HepG2 (cell line): ENCODE results near the gene BCAN.

ENCODE experiments used
- CHD2 ChIP-seq: IDR thresholded peaks from 2 replicates; pipeline ENCODE4 v1.6.1; 2011; ENCODE audit warnings: low read depth, low read length, improper control_type of control experiment
- CTCF ChIP-seq: sonication (generic); formaldehyde crosslinking; IDR thresholded peaks from 2 replicates; pipeline ENCODE4 v1.5.0; 2020; ENCODE audit warnings: mild to moderate bottlenecking, missing genetic modification reagents, moderate library complexity
- FOXJ3 ChIP-seq: sonication (generic); formaldehyde crosslinking; IDR thresholded peaks from 2 replicates; pipeline ENCODE4 v1.4.0; 2020; ENCODE audit warnings: missing genetic modification reagents, mild to moderate bottlenecking, borderline replicate concordance
- GPN1 ChIP-seq: sonication (generic); formaldehyde crosslinking; IDR thresholded peaks from 2 replicates; pipeline ENCODE4 v1.5.1; 2020; ENCODE audit warnings: missing genetic modification reagents, borderline replicate concordance
- GTF2F1 ChIP-seq: fragments of 150-350 bp; IDR thresholded peaks from 2 replicates; pipeline ENCODE4 v1.6.1; 2014; ENCODE audit warnings: low read length
- GZF1 ChIP-seq: sonication (generic); formaldehyde crosslinking; IDR thresholded peaks from 2 replicates; pipeline ENCODE4 v1.5.1; 2020; ENCODE audit warnings: mild to moderate bottlenecking, missing genetic modification reagents
- MAX ChIP-seq: IDR thresholded peaks from 2 replicates; pipeline ENCODE4 v1.6.1; 2012; ENCODE audit warnings: inconsistent platforms
- MNT ChIP-seq: fragments of 450-650 bp; IDR thresholded peaks from 2 replicates; pipeline ENCODE4 v1.6.1; 2016
- NCOR1 ChIP-seq: fragments of 200-600 bp; sonication (generic); IDR thresholded peaks from 2 replicates; pipeline ENCODE4 v1.7.0; 2017; ENCODE audit warnings: antibody characterized with exemption, low read length, borderline replicate concordance
- PRDM4 ChIP-seq: sonication (generic); formaldehyde crosslinking; IDR thresholded peaks from 2 replicates; pipeline ENCODE4 v1.9.0; 2021; ENCODE audit warnings: missing genetic modification reagents, borderline replicate concordance
- UBTF ChIP-seq: sonication (generic); formaldehyde crosslinking; IDR thresholded peaks from 2 replicates; pipeline ENCODE4 v1.4.0; 2020; ENCODE audit warnings: mild to moderate bottlenecking, missing genetic modification reagents
- ZBTB40 ChIP-seq, 2 experiments: fragments of 450-650 bp in 1 of 2; sonication (generic) in 1 of 2; formaldehyde crosslinking in 1 of 2; IDR thresholded peaks; 2 replicates each; pipeline versions ENCODE4 v1.6.1 to v1.8.0; 2016 to 2022; ENCODE audit warnings: antibody characterized with exemption in 1 of 2, mild to moderate bottlenecking in 1 of 2, missing genetic modification reagents in 1 of 2

- TF ChIP-seq GTF2F1 (no peak), CTCF (CRISPR knock-in tag) (no peak), ZBTB40 (IDR thresholded peaks at IDR 0.05) (no peak), ZBTB40 (CRISPR knock-in tag; IDR thresholded peaks at IDR 0.05) (no peak), NCOR1 (no peak), MNT (no peak), MAX (no peak), GPN1 (CRISPR knock-in tag) (no peak), UBTF (CRISPR knock-in tag) (no peak), PRDM4 (CRISPR knock-in tag) (no peak), FOXJ3 (no peak), GZF1 (CRISPR knock-in tag) (no peak), CHD2 (no peak)
Observed at GRCh38 chr1:156598731-156599432, 43.0 kb upstream of the BCAN start.
